ENCODE results near the gene ZNF688. TPM values are rescaled to one million over a fixed set of nuclear protein-coding genes. Genes with fewer than 3 reads are reported as not detected.

The ZNF688 gene
- total RNA-seq, 1 experiment from 2014 or later: 5.5 TPM

DNA sequence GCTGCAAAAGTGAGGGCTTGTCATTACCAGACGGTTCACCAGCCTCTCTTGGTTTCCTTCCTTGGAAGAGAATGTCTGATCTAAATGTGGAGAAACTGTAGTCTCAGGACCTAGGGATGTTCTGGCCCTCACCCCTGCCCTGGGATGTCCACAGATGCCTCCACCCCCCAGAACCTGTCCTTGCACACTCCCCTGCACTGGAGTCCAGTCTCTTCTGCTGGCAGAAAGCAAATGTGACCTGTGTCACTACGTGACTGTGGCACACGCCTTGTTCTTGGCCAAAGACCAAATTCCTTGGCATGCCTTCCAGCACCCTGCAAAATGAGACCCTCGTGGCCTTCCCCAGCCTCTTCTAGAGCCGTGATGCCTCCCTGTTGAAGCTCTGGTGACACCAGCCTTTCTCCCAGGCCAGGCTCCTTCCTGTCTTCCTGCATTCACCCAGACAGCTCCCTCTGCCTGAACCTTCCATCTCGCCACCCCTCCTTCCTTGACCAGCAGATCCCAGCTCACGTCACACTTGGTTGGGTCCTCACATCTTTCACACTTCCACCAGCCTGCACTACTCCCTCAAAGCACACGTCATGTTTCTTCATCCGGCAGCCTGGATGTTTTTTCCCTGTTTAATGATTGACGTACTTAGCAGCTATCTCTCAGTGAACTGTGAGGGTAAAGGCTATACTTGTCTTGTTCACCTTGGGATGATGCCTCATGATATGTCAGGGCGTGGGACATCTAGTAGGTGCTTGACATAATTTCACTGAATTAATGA lies 49.5 kb downstream of the ZNF688 start:
- Histone ChIP-seq H3K4me3 (ENCODE audit: low read length) (no peak overlapping the region), H3K27me3 (ENCODE audit: low read length) (no peaks in the 10 kb centered on the region), H4K20me1 (ENCODE audit: low read length) (no peaks in the 10 kb centered on the region), H3K9me2 (replicated peaks; ENCODE audit: low read length) (no peaks in the 10 kb centered on the region), H3K79me2 (ENCODE audit: low read length) (peaks cover 8% of the 10 kb centered on the region), H3K4me2 (ENCODE audit: low read length) (no peak overlapping the region), H3K27ac (ENCODE audit: low read length) (no peak overlapping the region), H3K36me3 (ENCODE audit: low read depth, low read length) (no peaks in the 10 kb centered on the region), H3K4me1 (ENCODE audit: insufficient read depth, low read length) (no peaks in the 10 kb centered on the region), H2AFZ (ENCODE audit: low read length) (no peak overlapping the region), H3F3A (ENCODE audit: low read length, unreplicated experiment) (no peaks in the 10 kb centered on the region), H3K9ac (ENCODE audit: low read length) (no peak overlapping the region), H3K9me3 (ENCODE audit: low read length) (no peaks in the 10 kb centered on the region)
- ChIA-PET POLR2A (ENCODE audit: unreplicated experiment) (no interaction called here), CTCF (no interaction called here)
- ATAC-seq (no peak), DNase-seq (no peak)
- TF ChIP-seq EZH2phosphoT487 (IDR thresholded peaks at IDR 0.05; ENCODE audit: borderline replicate concordance, low read length) (no peak), EZH2 (IDR thresholded peaks at IDR 0.05; ENCODE audit: low read length, unreplicated experiment) (no peak)
- TF ChIP-seq, protein P1, sequence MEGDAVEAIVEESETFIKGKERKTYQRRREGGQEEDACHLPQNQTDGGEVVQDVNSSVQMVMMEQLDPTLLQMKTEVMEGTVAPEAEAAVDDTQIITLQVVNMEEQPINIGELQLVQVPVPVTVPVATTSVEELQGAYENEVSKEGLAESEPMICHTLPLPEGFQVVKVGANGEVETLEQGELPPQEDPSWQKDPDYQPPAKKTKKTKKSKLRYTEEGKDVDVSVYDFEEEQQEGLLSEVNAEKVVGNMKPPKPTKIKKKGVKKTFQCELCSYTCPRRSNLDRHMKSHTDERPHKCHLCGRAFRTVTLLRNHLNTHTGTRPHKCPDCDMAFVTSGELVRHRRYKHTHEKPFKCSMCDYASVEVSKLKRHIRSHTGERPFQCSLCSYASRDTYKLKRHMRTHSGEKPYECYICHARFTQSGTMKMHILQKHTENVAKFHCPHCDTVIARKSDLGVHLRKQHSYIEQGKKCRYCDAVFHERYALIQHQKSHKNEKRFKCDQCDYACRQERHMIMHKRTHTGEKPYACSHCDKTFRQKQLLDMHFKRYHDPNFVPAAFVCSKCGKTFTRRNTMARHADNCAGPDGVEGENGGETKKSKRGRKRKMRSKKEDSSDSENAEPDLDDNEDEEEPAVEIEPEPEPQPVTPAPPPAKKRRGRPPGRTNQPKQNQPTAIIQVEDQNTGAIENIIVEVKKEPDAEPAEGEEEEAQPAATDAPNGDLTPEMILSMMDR (conservative IDR thresholded peaks at IDR 0.05; ENCODE audit: low read depth, low read length): no peak
- intact Hi-C loops (cut with micrococcal nuclease): loop anchor here (10.0 kb wide), 2 partner anchors 77 to 113 kb away; partner anchors contain the start of gene SEPHS2
- no TSS peak for BruUV-seq (replicated peaks)

DNA sequence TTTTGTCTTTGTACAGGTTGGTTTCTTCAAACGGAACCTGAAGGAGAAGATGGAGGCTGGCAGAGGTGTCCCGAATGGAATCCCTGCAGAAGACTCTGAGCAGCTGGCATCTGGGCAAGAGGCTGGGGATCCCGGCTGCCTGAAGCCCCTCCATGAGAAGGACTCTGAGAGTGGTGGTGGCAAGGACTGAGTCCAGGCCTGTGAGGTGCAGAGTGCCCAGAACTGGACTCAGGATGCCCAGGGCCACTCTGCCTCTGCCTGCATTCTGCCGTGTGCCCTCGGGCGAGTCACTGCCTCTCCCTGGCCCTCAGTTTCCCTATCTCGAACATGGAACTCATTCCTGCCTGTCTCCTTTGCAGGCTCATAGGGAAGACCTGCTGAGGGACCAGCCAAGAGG lies 50.0 kb downstream of the ZNF688 start:
- no peaks in the 10 kb centered on the region for H4K20me1 ChIP-seq (ENCODE audit: low read length)
- H3F3A ChIP-seq (ENCODE audit: low read length, unreplicated experiment): no peaks in the 10 kb centered on the region
- POLR2A ChIA-PET (ENCODE audit: unreplicated experiment): no interaction called here
- TF ChIP-seq, protein P1 (conservative IDR thresholded peaks at IDR 0.05; ENCODE audit: low read depth, low read length): no peak
- TF ChIP-seq EZH2phosphoT487 (IDR thresholded peaks at IDR 0.05; ENCODE audit: borderline replicate concordance, low read length): no peak
- no peak for TF ChIP-seq EZH2 (IDR thresholded peaks at IDR 0.05; ENCODE audit: low read length, unreplicated experiment)
- no peaks in the 10 kb centered on the region for H3K27me3 ChIP-seq (ENCODE audit: low read length)
- DNase-seq (no peak), ATAC-seq (no peak)
- H3K9me2 ChIP-seq (replicated peaks; ENCODE audit: low read length): no peaks in the 10 kb centered on the region
- no peak overlapping the region for H3K27ac ChIP-seq (ENCODE audit: low read length)
- H3K79me2 ChIP-seq (ENCODE audit: low read length): peaks cover 8% of the 10 kb centered on the region
- H2AFZ ChIP-seq (ENCODE audit: low read length): no peak overlapping the region
- no peaks in the 10 kb centered on the region for H3K4me1 ChIP-seq (ENCODE audit: insufficient read depth, low read length)
- intact Hi-C loops (cut with micrococcal nuclease): loop anchor here (10.0 kb wide), 2 partner anchors 77 to 113 kb away; partner anchors contain the start of gene SEPHS2
- H3K9ac ChIP-seq (ENCODE audit: low read length): no peak overlapping the region
- no peak overlapping the region for H3K4me2 ChIP-seq (ENCODE audit: low read length)
- H3K36me3 ChIP-seq (ENCODE audit: low read depth, low read length): no peaks in the 10 kb centered on the region
- CTCF ChIA-PET: no interaction called here
- no TSS peak for BruUV-seq (replicated peaks)
- no peak overlapping the region for H3K4me3 ChIP-seq (ENCODE audit: low read length)
- no peaks in the 10 kb centered on the region for H3K9me3 ChIP-seq (ENCODE audit: low read length)

Other genes with a start within 250 kb of the ZNF688 start
- gene CD2BP2, start 216.4 kb downstream of the ZNF688 start, total RNA-seq (2014; rRNA removed): 30.0 and 43.3 TPM in 2 replicates
- gene TBC1D10B, start 201.2 kb downstream of the ZNF688 start, total RNA-seq (2014; rRNA removed): 36.0 and 52.4 TPM in 2 replicates
- gene MYL11, start 196.9 kb downstream of the ZNF688 start, total RNA-seq (2014; rRNA removed): not detected in 2 replicates
- gene SEPTIN1, start 189.2 kb downstream of the ZNF688 start, total RNA-seq (2014; rRNA removed): 0.55 TPM in 1 of 2 replicates, not detected in the other
- gene ZNF48, start 176.3 kb downstream of the ZNF688 start, total RNA-seq (2014; rRNA removed): 8.9 and 14.2 TPM in 2 replicates
- 3.6 and 4.3 TPM in 2 replicates for gene ZNF771, start 164.1 kb downstream of the ZNF688 start, total RNA-seq (2014; rRNA removed)
- gene DCTPP1, start 141.7 kb downstream of the ZNF688 start, total RNA-seq (2014; rRNA removed): 63.1 and 64.1 TPM in 2 replicates
- gene SEPHS2, start 125.8 kb downstream of the ZNF688 start, total RNA-seq (2014; rRNA removed): 8.4 and 16.8 TPM in 2 replicates
- not detected in 2 replicates for gene ITGAL, start 99.0 kb downstream of the ZNF688 start, total RNA-seq (2014; rRNA removed)
- 31.2 and 46.7 TPM in 2 replicates for gene ZNF768, start 45.1 kb downstream of the ZNF688 start, total RNA-seq (2014; rRNA removed)
- 7.9 and 8.9 TPM in 2 replicates for gene ZNF747, start 36.9 kb downstream of the ZNF688 start, total RNA-seq (2014; rRNA removed)
- gene ZNF764, start 13.3 kb downstream of the ZNF688 start, total RNA-seq (2014; rRNA removed): 8.1 and 12.8 TPM in 2 replicates
- gene ZNF785, start 14.0 kb upstream of the ZNF688 start, total RNA-seq (2014; rRNA removed): 4.9 and 5.0 TPM in 2 replicates
- gene ZNF689, start 38.7 kb upstream of the ZNF688 start, total RNA-seq (2014; rRNA removed): 6.0 and 6.9 TPM in 2 replicates
- gene PRR14, start 79.2 kb upstream of the ZNF688 start, total RNA-seq (2014; rRNA removed): 9.6 and 14.5 TPM in 2 replicates
- 22.2 and 35.0 TPM in 2 replicates for gene FBRS, start 86.7 kb upstream of the ZNF688 start, total RNA-seq (2014; rRNA removed)
- 19.0 and 29.6 TPM in 2 replicates for gene SRCAP, start 127.5 kb upstream of the ZNF688 start, total RNA-seq (2014; rRNA removed)
- gene PHKG2, start 176.7 kb upstream of the ZNF688 start, total RNA-seq (2014; rRNA removed): 28.6 and 30.9 TPM in 2 replicates
- gene CFAP119, start 190.3 kb upstream of the ZNF688 start, total RNA-seq (2014; rRNA removed): 8.6 and 9.6 TPM in 2 replicates
- gene RNF40, start 190.6 kb upstream of the ZNF688 start, total RNA-seq (2014; rRNA removed): 64.1 and 80.2 TPM in 2 replicates
- 7.8 and 8.4 TPM in 2 replicates for gene ZNF629, start 215.5 kb upstream of the ZNF688 start, total RNA-seq (2014; rRNA removed)